Suprapubic skin (tissue), 4 donors: ENCODE measurements around the gene SLC25A39.

Experiments used
- CTCF ChIP-seq, 2 donors: fragments of 200-600 bp in 1 of 2; fragments of 450-650 bp in 1 of 2; sonication (generic) in 1 of 2; IDR thresholded peaks; one replicate each; pipeline ENCODE4 v1.5.1; 2016 to 2019; ENCODE audit warnings: antibody characterized with exemption in 2 of 2, mild to moderate bottlenecking in 1 of 2, moderate library complexity in 1 of 2
- POLR2A ChIP-seq, 2 donors: fragments of 450-650 bp; IDR thresholded peaks; one replicate each; pipeline ENCODE4 v1.6.1; 2017; ENCODE audit warnings: antibody characterized with exemption in 2 of 2, mild to moderate bottlenecking in 2 of 2, moderate library complexity in 2 of 2
- POLR2AphosphoS5 ChIP-seq, 3 donors: sonication (generic); formaldehyde crosslinking; IDR thresholded peaks; one replicate each; pipeline ENCODE4 v1.6.1; 2017; ENCODE audit warnings: antibody characterized with exemption in 3 of 3

GRCh38 chr17:44359006-44359405, 34.4 kb upstream of the SLC25A39 start:
- no peak for TF ChIP-seq POLR2A (IDR thresholded peaks at IDR 0.05)
- no peak for TF ChIP-seq CTCF (IDR thresholded peaks at IDR 0.05)
- no peak for TF ChIP-seq POLR2AphosphoS5 (IDR thresholded peaks at IDR 0.05)
